Measurements from ENCODE around the gene ADCY10.

- TF ChIP-seq CTCF (IDR thresholded peaks at IDR 0.05; ENCODE audit: insufficient read depth, low read length) (no peak), POLR2AphosphoS5 (IDR thresholded peaks at IDR 0.05; ENCODE audit: low read depth) (no peak), REST (IDR thresholded peaks at IDR 0.05; ENCODE audit: insufficient replicate concordance, low read depth) (no peak), GABPA (IDR thresholded peaks at IDR 0.05; ENCODE audit: low read depth) (no peak)
Observed at GRCh38 chr1:167782946-167783345, 131.0 kb downstream of the ADCY10 start.

Measured in HL-60 (cell line).